GM19438 (cell line): ENCODE data around the gene SLC49A3.
"Not testable (repeated sequence)": the region's sequence is repeated elsewhere in the genome, so short reads cannot be mapped to it uniquely, and the experiment has no call there.

ENCODE experiments used
- ATAC-seq: cut with Tn5 transposase; IDR thresholded peaks from one replicate; pipeline ENCODE4 v1.9.1; 2021; ENCODE audit warnings: low read depth; ENCODE audit not compliant: unreplicated experiment

Gene SLC49A3

DNA sequence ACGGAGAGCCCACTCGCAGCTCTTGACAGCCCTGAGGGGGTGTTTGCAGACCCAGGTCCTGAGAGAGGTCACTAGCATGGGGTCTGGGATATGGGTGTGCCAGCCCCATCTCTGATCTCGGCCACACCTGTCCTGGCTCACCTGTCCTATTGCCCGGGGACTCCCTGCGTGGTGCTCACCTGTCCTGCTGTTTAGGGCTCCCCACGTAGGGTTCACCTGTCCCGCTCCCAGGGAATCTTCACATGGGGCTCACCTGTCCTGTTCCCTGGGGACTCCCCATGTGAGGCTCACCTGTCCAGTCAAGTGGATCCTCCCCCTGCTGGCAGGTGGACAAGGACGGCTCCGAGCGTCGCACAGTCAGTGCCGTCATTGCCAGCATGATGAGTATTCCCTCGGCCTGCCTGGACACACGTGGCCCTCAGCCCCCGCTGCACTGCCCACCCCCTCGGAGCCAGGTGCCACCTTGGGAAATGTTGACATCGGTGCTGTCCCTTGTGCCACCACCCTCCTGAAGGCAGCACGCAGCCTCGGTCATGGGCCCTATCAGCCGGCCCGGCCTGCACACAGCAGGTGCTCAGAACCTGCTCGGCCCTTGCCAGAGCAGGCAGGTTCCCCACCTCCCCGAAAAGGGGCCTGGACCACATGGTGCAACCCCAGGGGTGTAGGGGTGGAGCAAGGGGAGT lies 6.3 kb downstream of the SLC49A3 start:
- ATAC-seq, result no peak

DNA sequence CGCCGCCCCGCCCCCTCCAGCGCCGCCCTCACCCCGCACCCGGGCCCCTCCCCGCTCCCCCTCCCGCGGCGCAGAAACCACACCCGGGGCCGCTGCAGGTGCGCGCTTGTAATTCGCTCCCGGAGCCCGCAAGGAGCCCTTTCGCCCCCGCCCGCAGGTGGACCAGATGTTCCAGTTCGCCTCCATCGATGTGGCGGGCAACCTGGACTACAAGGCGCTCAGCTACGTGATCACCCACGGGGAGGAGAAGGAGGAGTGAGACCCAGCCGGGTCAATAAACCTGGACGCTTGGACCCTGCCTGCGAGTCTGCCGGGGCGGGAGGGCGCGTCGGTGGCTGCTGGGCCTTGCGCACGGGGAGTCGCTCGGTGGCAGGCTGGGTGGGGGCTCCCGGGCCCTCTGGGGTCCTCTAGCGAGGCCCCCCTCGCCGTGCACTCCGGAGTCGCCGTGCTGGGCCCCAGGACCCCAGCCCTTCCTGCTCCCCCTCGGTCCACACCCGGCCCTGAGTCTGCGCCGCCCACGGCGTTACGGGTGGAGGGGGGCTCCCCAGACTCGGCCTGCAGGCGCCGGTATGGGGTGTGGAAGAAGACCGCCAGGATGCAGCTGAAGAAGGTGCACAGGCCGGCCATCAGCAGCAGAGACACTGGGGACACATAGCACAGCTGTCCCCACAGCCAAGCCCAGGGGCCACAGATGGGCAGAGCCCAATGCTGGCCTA lies 7.1 kb downstream of the SLC49A3 start:
- ATAC-seq, result no peak

DNA sequence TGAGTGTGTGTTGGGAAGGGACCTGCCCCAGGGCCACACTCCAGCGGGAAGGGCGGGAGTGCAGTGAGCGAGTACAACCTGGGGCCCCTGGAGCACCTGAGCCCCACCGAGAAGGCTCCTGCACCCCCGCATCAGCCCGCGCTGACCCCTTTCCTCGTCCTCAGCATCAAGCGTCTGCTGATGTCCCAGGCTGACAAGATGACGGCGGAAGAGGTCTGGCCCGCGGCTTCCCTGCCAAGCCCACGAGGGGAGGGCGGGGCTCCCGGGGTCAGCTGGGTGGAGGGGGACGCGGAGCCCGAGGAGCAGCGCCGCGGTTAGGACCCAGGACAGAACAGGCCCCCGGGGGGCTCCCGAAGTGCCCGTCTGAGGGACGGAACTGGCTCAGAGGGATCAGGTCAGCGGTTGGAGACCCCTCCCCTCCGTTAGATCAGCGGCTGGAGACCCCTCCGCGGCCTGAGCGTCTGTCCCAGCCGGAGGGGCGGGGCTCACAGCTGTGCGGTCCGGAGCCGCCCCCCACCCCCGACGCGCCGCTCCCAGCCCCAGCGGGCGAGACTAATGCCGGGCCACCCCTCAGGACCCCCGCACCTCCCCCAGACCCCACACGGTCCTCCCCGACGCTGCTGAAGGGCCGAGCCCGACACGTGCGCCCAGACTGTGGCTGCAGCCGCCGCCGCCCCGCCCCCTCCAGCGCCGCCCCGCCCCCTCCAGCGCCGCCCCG lies 7.9 kb downstream of the SLC49A3 start:
- ATAC-seq, result no peak

DNA sequence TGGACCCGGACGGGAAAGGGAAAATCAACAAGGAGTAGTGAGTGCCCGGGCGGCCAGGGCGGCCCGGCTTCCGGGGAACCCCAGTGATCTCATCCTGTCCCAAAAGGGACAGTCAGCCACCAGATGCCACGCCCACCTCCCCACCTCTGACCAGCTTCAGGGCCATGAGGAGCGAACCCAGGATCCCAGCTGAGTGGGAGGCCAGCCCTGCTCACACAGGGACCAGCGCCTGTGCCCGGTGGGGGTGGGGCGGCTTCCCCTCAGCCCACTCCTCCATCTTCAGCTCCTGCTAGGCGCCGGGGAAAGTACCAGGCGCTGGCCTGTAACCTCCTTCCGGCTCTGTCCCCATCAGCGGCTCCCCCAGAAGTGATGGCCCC lies 8.4 kb downstream of the SLC49A3 start:
- no peak for ATAC-seq

DNA sequence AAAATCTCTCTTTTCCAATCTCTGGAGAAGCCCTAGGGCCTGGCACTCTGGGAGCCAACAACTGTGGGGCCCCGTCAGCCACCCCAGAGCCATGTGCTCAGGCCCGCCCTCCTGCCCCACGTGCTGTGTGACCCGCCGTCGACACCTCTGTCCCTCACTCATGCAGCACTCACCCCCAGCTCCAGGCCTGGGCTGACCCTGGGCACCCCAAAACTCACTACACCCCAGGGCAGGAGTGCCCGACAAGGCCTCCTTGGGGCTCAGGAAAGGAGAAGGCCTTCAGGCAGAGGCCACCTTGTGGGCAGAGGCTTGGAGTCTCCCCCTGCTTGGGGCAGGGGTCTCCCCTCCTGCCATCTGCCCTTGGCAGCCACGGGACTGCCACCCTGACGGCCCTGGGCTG lies 8.9 kb downstream of the SLC49A3 start:
- no peak for ATAC-seq

DNA sequence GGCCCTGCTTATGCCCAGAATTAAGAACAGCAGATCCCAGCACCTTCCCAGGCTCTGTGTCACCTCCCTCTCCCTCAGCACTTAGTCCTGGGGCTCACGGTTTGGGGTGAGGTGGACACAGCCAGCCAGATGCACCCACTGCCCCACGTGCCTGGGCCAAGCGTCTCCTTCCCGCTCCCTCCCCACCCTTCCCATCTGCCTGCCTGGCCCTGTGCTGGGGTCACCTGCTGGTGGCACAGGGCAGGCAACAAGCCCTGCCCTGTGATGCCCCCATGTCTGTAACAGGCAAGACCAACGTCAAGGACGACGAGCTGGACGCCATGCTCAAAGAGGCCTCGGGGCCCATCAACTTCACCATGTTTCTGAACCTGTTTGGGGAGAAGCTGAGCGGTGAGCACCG lies 9.3 kb downstream of the SLC49A3 start:
- no peak for ATAC-seq

DNA sequence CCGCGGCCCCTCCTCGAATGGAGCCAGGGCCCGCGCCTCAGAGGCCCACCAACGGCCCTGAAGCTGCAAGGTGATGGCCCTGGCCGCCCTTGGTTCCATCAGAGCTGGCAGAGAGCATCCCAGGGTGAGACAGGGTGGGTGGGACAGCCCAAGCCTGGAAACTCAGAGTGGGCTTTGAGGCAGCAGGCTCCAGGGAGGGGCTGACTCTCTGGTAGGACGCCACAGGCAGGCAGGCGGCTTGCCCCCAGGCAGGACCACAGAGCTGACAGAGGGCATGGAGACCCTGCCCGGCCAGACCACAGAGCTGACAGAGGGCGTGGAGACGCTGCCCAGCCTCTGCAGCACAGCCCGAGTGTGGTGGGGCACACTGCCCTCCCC lies 9.9 kb downstream of the SLC49A3 start:
- no peak for ATAC-seq

DNA sequence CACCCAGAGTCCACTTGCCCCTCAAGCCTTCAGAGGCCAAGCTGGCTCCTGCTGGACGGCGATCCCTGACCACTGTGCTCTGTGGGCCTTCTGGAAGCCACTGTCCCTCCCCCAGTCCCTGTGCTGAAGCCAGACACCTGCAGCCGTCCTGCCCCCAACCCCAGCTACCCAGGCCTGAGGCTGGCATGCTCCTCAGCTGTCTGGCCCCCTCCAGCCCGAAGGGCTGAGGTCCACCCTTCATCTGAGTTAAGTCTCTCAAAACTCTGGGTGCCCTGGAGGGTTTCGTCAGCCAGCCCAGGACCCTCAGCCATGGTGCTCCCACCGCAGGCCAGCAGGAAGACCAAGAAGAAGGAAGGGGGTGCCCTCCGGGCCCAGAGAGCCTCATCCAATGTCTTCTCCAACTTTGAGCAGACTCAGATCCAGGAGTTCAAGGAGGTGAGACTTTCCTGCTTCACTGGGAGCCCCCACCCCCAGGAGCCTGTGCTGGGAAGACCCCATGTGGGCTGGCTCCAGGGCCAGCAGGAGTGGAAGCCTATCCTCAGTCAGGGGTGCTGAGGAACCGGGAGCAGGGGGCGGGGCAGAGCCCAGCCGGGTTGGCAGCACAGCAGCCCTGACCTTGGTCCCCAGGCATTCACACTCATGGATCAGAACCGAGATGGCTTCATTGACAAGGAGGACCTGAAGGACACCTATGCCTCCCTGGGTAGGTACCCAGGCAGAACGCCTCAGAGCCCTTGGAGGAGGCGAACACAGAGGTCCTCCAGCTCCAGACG lies 10.4 kb downstream of the SLC49A3 start:
- ATAC-seq, result no peak

DNA sequence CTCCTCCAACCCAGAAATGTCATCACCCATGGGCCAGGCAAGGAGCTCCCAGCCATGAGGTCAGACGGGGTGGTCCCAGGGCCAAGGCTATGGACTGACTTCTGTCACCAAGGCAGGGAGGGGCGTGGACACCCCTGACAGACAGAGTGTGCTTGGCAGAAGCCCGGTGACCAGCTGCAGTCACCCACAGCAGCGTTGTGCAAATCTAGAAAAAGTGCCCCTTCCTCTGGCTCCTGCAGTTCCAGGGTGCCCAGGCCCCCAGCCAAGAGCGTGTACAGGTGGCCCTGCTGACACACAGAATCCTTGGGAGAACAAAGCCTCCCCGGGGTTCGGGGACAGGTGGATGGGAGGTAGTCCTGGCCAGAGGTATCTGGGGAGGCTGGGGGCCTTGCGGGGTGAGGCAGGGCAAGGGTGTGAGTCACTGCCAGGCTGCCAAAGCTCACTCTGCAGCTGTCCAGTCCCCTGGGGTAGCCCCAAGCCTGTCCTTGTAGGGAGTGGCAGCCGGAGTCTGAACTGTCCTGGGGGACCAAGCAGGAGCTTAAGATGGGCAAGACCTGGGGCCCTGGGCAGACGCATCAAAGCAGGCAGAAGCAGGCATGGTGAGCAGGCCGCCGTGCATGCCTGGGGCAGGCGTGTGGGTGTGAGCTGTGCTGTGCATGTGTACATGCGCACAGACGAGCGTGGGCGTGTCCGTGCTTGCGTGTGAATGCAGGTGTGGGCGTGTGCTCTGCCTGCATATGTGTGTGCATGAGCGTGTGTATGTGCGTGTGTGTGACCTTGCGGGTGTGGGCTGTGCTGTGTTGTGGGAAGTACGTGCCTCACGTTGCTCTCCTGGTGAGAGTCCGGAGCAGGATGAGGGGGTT lies 11.3 kb downstream of the SLC49A3 start:
- no peak for ATAC-seq

DNA sequence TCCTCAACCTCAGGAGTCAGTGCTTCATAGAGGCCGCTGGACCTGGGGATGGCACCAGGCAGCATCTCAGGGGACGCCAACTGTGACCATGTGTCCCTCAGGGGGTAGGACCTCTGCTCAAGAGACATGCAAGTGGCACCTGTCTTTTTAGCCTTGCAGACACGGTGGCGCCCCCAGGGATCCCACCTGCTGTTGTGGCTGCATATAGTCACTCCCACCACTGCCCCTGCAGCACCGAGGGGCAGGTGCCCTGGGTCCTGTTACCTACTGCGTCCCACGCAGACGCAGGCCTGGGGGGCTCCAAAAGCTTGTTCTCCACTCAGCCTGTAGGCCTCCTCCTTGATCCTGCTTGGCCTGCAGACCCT lies 12.1 kb downstream of the SLC49A3 start:
- ATAC-seq, result no peak

DNA sequence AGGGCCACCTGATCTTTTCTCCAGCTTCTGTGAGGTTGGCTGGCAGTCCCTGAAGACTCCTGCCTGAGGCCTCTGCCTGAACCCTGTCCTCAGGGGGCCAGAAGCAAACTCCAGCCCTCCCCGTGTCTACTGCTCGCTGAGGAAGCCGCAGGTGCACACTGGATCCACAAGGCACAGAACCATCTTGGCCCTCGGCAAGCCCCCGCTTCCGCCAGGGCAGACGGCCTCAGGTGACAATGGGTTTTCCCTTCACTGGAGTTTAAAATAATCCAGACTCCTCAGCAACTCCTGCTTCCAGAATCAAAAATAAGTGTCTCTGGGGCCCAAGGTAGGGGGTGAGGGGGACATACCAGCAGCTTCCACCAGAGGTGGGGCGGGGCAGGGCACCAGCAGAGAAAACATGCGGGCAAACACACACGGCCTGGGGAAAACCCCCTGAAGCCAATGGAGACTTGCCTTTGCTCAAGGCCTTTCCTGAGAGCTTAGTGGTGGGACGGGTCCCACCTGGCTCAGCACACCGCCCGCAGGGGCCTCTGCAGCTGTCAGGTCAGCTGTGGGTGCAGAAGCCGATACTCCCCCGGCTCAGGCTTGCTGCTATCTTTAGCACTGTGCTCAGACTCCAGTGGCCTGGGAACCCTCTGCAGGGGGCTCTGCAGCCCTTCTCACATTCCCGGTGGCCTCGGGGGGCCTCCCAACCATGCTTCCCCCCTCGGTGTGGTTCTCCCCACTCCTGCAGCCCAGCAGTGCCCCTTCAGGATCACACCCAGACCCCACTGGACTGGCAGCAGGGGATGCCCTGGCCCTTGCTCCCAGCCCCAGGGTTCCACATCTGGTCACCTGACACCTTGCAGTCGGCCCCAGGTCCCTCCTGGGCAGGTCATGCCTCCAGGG lies 12.7 kb downstream of the SLC49A3 start:
- peak; percentile 31 for ATAC-seq

DNA sequence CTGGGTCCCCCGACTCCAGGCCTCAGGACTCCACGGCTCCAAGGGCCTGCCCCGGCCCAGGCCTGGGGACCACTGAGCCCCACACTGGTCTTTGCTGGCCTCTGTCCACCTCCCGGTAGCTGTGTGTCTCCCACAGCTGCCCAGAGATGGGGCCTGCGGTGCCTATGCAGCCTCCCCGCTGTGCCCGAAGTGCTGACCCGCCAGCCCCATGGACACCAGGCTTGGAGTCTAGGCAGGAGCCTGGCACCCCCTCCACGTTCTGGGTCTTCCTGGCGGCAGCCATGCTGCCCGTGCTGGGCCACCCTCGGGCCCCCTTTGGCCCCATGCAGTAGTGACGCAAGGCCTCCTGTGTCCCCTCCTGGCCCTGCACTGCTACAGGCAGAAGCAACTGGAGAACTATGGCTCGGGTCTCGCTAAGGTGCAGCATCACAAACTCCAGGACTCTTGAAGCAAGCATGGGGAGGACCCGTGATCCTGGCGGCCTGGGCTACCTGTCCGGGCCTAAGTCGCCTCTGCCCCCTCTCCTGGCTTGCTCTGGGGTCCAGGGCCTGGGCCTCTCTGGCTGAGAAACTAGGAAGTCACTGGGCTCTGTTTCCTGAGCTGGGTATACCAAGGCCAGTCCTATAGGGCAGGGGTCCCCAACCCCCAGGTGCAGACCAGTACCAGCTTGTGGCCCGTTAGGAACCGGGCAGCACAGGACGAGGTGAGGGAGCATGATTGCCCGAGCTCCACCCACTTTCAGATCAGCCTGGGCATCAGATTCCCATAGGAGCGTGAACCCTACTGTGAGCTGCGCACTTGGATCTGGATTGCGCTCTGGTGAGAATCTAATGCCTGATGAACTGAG lies 13.7 kb downstream of the SLC49A3 start:
- peak; percentile 0 for ATAC-seq

DNA sequence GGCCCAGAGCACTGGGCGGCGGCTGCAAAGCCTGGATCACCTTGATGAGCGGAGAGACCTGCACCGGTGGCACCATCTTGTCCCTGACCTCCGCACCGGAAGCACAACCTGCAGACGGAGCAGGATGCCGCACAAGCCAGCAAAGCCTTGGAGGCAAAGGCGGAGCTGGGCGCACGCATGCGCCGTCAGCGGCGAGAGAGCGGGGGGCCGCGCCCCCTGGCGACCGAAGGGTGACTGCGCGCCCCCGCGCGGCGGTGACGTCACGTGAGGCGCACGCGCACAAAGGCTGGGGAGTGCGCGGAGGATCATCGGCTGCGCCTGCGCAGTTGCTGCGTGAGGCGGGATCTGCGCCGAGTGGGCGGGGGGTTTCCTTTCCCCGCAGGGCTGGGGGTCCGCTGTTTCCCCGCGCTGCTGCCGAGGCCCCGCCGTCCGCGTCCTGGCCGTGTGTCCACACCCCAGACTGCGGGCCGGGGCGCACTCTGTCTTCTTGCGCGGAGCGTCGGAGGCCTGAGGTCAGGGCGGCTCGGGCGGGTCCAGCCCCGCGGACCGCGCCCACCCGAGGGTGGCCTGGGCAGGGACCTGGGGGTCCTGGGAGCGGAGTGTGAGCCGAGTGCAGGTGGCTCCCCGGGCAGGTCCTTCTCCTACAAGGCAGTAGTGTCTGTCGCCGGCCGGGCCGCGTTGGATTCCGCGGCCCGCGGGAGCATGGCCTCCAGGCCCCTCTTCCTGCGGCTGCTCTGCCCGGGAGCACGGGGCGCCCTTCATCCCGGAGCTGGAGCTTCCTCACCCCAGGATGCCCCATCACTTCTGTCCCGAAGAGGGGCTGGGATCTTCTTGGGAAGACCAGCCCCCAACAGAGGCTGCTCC lies 14.5 kb downstream of the SLC49A3 start, which contains the start of the genes ATP5ME and MYL5:
Gene ATP5ME (minus strand): TSS at position 105 of the 864 bp plus-strand sequence. CDS start 29 bp downstream, at position 76.
Gene MYL5 (plus strand): TSS at position 371 of the 864 bp plus-strand sequence. CDS start 3,485 bp downstream, outside the sequence.
- peak; percentile 64 for ATAC-seq

DNA sequence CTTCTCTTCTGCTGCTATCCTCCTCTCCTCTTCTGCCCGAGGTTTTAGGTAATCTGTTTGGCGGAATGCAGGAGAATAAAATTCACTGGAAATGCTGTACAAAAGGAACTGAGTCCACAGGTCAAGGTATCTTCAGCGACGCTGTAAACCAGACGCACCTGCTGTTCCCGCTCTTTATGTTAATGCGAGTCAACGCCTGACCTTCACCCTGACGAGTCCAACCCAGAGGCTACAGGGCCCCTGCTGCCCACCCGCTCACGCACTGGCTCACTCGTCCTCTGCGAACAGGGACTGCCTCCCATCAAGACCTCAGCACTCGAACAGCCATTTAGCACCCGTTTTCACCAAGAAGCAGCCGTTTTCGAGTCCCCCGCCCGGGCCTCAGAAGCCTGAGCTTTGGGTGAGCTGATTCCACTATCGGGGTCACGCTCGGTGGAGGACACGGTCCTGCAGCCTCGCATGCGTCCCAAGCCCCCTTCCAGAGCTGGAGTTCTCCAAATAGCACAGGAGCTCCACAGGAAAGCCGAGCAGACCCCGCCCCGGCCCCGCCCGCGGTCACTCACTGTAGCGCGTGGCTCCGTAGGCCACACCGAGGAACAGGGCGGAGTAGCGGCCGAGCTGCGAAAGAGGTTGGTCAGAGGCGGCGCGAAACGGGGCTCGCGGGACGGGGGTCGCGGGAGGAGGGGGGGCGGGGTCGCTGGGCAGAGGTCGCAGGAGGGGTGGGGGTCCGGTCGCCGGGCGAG lies 15.4 kb downstream of the SLC49A3 start:
- no peak for ATAC-seq

DNA sequence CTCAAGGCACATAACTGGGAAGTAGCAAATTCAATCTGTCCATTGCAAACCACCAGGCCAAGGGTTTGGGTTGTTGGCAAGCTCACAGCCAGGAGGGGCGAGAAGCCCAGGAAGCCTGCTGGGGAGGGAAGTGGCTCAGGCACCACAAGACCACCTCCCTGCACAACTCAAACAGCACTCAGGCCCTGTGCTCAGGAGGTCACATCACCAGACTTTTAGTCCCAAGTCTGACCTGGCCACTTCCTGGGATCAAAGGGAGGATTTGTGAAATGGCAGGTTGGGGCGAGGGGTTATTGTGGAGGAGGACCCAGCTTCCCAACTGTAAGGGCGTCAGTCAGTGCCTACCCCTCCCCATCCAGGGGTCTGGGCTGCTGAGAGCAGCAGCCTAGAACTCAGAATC lies 17.2 kb downstream of the SLC49A3 start:
- ATAC-seq, result no peak

DNA sequence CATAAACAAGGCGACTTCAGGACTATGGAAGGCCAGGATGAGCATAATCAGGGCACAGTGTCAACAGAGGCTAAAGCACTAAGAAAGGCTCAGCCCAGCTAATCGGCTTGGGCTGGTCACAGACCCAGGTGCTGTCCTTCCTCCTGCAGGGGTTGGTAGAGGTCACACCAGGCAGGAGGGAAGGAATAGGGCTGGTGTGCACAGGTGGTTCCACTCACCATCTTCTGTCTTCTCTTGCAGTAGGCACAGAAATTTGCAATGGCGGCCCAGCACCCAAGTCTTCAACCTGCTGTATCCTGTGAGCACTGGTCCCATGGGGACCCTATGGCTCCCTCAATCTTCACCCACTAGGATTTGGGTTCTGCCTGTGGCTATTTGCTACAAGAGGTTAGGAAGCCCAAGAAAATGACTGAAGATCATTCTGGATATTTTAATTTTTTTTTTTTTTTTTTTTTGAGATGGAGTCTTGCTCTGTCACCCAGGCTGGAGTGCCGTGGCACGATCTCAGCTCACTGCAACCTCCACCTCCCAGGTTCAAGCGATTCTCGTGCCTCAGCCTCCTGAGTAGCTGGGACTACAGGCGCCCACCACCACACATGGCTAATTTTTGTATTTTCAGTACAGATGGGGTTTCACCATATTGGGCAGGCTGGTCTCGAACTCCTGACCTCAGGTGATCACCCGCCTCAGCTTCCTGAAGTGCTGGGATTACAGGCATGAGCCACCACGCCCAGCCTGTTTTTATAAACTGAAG lies 19.0 kb downstream of the SLC49A3 start:
- ATAC-seq, result not testable (repeated sequence)
